Stomach (tissue), 4 donors: ENCODE results near the gene ETS1.

ENCODE experiments used
- POLR2A ChIP-seq, 4 donors: fragments of 450-650 bp; IDR thresholded peaks; one replicate each; pipeline ENCODE4 v1.6.1; 2016; ENCODE audit warnings: antibody characterized with exemption in 4 of 4, control low read depth in 2 of 4, mild to moderate bottlenecking in 1 of 4, moderate library complexity in 1 of 4
- POLR2AphosphoS5 ChIP-seq, 3 donors: sonication (generic); formaldehyde crosslinking; IDR thresholded peaks; one replicate each; pipeline ENCODE4 v1.6.1; 2016; ENCODE audit warnings: antibody characterized with exemption in 3 of 3
- TF ChIP-seq, protein P1 (sequence below), 7 experiments: fragments of 450-650 bp in 4 of 7; fragments of 200-600 bp in 3 of 7; sonication (generic) in 3 of 7; IDR thresholded peaks; one replicate each; pipeline ENCODE4 v1.5.1; 2016 to 2019; ENCODE audit warnings: antibody characterized with exemption in 7 of 7, control low read depth in 2 of 7, mild to moderate bottlenecking in 1 of 7

DNA sequence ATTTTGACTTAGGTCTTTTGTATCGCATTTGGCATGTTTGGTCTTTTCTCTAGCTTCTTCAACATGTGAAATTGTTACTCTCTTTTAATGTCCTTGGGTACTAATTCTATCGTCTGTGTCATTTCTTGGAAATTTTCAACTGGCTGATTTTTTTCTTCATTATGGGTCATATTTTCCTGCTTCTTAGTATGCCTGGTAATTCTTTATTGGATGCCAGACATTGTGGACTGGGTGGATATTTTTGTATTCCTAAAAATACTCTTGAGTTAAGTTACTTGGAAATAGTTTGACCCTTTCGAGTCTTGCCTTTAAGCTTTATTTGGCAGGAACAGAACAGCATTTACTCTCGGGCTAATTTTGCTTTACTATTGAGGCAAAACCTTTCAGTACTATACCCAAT lies 140.1 kb downstream of the ETS1 start:
- TF ChIP-seq POLR2A (IDR thresholded peaks at IDR 0.05), result no peak
- TF ChIP-seq, protein P1, sequence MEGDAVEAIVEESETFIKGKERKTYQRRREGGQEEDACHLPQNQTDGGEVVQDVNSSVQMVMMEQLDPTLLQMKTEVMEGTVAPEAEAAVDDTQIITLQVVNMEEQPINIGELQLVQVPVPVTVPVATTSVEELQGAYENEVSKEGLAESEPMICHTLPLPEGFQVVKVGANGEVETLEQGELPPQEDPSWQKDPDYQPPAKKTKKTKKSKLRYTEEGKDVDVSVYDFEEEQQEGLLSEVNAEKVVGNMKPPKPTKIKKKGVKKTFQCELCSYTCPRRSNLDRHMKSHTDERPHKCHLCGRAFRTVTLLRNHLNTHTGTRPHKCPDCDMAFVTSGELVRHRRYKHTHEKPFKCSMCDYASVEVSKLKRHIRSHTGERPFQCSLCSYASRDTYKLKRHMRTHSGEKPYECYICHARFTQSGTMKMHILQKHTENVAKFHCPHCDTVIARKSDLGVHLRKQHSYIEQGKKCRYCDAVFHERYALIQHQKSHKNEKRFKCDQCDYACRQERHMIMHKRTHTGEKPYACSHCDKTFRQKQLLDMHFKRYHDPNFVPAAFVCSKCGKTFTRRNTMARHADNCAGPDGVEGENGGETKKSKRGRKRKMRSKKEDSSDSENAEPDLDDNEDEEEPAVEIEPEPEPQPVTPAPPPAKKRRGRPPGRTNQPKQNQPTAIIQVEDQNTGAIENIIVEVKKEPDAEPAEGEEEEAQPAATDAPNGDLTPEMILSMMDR (IDR thresholded peaks at IDR 0.05), result no peak
- TF ChIP-seq POLR2AphosphoS5 (IDR thresholded peaks at IDR 0.05), result no peak
